Renal pelvis (tissue), 12 donors: Measurements from ENCODE around the gene PTPN7. TPM values are rescaled to one million over a fixed set of nuclear protein-coding genes. Genes with fewer than 3 reads are reported as not detected.
"Not testable (repeated sequence)": the region's sequence is repeated elsewhere in the genome, so short reads cannot be mapped to it uniquely, and the experiment has no call there.

ENCODE experiments used
- DNase-seq: peaks from one replicate; pipeline ENCODE4 v3.0.0-alpha.2; 2013
- long read RNA-seq, 16 experiments: transcript quantifications; one replicate each; lab custom pipeline, GENCODE V29; 2026
- polyA plus RNA-seq, 3 donors: library from polyadenylated mRNA; unstranded; fragments of 120-200 nt; gene quantifications; one replicate each; pipeline ENCODE4 v1.2.1, GENCODE V29; 2013; ENCODE audit not compliant: insufficient read length in 3 of 3

The PTPN7 gene
- 1 to 10 TPM; 1.0 to 2.0 (median 1.3) TPM for polyA plus RNA-seq
- long read RNA-seq, donor 1, result 0 reads
- long read RNA-seq, donor 2, result 0 reads
- long read RNA-seq, donor 3, partial matches to known transcripts, result 0 of 1 reads
- long read RNA-seq, donor 3, other reads (novel, unspliced or antisense), result 0 of 1 reads
- long read RNA-seq, donor 4, result 0 reads
- long read RNA-seq, donor 5, result 0 reads
- long read RNA-seq, donor 6, result 0 reads
- long read RNA-seq, donor 7, result 0 reads
- long read RNA-seq, donor 8, partial matches to known transcripts, result 0 of 1 reads
- long read RNA-seq, donor 8, other reads (novel, unspliced or antisense), result 0 of 1 reads
- long read RNA-seq, donor 9, result 0 reads
- long read RNA-seq, donor 10, result 0 reads
- long read RNA-seq, donor 11, result 0 reads
- long read RNA-seq, donor 12, partial matches to known transcripts, result 0 of 1 reads
- long read RNA-seq, donor 12, other reads (novel, unspliced or antisense), result 0 of 1 reads
- long read RNA-seq, donor 13, result 0 reads
- long read RNA-seq, donor 14, result 0 reads
- long read RNA-seq, donor 15, result 0 reads
- long read RNA-seq, donor 16, result 0 reads

GRCh38 chr1:202160377-202160940 is at the start of gene PTPN7:
PTPN7 (minus strand) TSS chr1:202160602; CDS start chr1:202159402, 1,200 bp downstream.
- DNase-seq, result no peak

- no peak for DNase-seq
Measured at GRCh38 chr1:202208351-202208857, 48.0 kb upstream of the PTPN7 start.

DNA sequence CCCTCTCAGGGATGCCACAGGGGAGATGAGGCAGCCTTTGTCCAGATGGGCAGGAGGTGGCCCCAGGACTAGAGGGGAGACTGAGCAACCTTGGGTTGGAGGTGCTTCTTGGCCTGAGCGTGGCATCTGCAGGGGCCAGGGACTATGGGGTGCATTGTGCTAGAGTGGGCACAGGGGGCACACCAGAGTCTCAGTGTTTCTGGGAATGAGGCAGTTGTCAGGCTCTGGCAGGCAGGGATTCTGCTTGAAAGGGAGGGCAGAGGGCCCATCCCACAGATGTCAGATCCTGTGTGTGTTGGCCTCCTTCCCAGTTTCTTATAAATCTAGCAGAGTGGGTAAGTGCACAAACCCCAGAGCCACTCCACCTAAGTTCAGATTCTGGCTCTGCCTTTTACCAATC is 46.9 kb upstream of the PTPN7 start:
- DNase-seq, result peak; percentile 35

- no peak for DNase-seq
Measured at GRCh38 chr1:202205523-202206190, 45.3 kb upstream of the PTPN7 start.

DNA sequence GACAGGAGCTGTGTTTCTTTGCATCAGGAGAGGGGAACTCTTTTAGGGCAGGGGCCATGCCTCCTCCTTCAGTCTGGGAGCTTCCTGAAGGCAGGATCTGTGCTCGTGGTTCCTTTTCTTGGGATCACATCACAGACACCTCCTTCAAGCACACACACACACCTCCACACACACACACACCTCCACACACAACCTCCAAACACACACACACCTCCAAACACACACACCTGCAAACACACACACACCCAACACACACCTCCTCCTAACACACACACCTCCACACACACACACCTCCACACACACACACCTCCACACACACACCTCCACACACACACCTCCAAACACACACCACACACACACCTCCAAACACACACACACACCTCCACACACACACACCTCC is 43.7 kb upstream of the PTPN7 start:
- no peak for DNase-seq

GRCh38 chr1:202203238-202204039 is 43.0 kb upstream of the PTPN7 start:
- DNase-seq, result no peak

DNA sequence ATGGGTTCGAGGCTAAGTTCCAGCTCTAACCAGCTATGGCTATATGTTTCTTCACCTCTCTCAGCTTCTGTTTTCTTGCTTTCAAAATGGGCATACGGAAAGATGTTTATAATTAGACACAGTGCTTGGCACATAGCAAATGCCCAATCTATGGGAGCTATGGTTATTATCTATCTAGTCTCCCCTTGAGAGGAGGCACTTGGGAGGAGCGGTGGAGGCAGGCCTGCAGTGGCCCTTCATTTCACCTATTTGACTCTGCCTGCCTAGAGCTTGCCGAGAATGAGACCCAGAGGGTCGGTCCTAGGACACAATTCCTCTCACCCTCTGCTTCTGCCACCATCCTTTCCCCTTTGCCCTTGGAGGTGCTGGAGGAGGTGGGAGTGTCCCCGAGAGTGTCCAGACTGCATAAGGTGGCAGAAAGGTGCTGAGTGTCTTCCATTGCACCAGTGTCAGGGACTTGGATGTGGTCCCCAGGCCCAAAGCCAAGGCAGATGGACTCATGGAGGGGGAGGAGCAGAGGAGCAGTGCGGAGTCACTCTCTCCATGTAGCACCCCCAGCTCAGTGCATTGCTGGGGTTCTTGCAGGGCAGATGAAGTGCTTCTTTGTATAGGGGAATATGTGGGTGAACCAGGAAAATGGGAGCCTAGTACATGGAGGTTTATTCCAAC is 42.2 kb upstream of the PTPN7 start:
- DNase-seq, result no peak

DNA sequence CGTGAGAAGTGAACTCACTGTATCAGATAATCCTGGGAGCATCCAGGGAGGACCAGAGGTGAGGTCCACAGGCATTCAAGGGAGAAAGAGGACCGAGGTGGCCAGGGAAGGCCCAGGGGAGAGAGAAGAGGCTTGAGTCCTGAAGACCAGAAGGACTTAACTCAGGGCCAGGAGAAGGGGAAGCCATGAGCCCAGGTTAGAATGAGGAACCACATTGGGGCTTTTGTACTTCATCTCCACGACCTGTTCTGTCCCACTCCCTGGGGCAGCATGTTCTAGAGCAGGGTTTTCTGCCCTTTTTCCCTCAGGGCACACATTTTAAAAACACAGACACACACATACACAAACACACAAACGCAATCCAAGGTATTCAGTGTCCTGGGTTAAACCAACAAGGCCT is 41.6 kb upstream of the PTPN7 start:
- DNase-seq, result no peak

DNA sequence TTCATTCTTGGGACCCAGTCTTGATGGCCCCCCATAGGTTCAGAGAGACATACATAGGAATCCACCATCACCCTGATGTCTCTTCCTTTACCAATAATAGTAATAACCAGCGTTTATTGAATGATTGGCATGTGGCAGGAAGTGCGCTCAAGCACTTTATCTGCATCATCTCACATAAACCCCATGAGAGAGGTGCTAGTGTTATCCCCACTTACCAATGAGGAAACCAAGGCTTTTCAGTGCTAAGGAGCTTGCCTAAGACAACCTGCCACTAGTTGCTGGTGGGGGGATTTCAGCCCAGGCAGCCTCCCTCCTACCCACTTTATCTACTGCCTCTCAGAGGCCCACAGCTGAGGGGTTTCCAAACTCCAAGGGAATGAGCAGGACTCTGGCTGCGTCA is 40.9 kb upstream of the PTPN7 start:
- no peak for DNase-seq

- no peak for DNase-seq
Measured at GRCh38 chr1:202200669-202201068, 40.3 kb upstream of the PTPN7 start.

DNA sequence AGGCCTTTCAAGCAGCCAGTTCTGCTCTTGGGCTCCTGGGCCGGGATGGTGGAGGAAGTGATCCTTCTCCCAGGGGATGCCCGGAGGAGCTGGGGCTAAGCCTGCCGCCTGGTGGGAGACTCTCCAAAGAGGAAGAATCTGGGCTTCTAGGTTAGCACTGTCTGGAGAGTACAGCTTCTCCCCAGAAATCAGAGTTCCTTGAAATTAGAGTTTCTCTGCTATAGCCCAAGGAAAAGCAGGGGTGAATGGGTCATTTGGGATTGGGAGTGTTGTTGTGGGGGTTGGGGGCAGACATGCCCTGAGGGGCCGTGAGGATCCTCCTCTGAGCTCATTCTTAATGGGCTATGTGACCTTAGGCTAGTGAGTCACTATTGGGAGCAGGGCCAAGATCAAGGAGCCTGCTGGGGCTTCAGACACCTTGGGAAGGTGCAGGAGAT is 39.7 kb upstream of the PTPN7 start:
- no peak for DNase-seq

GRCh38 chr1:202199040-202199889 is 38.9 kb upstream of the PTPN7 start:
- no peak for DNase-seq

DNA sequence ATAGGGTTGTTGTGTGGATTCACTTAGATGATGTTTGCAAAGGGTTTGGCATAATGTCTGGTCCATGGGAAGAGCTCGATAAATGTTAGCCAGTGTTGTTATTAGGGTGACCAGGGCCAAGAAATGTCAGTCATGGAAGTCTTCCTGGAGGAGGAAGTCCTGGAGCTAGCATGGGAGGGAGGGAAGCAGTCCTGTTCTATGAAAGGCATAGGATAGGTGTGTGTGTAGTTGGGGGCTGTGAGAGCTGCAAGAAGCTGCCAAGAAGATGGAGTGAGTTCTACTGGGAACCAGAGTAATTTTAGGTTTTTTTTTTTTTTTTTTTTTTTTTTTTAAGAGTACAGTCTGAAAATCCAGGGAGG is 37.9 kb upstream of the PTPN7 start:
- no peak for DNase-seq

DNA sequence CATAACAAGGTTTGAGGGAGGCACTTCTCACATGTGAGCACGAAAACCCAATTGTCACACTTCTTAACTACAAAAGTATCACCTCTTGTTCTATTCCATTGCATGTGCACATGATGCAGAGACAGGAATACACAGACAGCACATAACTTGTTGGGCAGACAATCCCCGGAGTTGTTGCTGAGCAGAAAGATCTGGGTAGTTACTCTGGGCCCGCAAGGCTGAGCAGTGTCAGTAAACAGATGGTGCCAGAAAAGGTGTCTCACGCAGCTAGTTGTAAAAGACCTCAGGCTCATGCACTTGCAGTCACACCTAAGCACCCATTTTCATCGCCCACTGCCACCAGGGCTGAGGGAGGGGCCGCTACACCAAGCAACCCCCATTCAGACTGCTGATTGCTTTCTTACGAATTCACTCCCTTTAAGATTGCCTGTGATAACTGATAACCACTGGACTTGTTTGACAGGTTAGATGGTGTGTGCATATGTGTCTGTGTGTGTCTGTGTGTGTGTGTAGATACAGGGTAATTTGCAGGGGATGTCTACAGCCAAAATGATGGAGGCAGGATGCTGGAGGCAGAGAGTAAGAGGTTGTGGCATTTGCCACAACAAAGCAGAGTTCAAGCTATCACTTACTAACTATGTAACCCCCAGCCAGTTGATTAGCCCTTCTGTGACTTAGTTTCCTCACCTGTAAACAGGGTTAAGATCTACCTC is 37.4 kb upstream of the PTPN7 start:
- DNase-seq, result no peak

- no peak for DNase-seq
Measured at GRCh38 chr1:202194328-202194648, 33.9 kb upstream of the PTPN7 start.

GRCh38 chr1:202193614-202194327 is 33.4 kb upstream of the PTPN7 start, which contains the start of gene LGR6:
LGR6 (plus strand) TSS chr1:202193799; CDS start chr1:202193990, 191 bp downstream.
- no peak for DNase-seq

GRCh38 chr1:202192770-202193613 is 32.6 kb upstream of the PTPN7 start:
- DNase-seq, result peak; percentile 41

DNA sequence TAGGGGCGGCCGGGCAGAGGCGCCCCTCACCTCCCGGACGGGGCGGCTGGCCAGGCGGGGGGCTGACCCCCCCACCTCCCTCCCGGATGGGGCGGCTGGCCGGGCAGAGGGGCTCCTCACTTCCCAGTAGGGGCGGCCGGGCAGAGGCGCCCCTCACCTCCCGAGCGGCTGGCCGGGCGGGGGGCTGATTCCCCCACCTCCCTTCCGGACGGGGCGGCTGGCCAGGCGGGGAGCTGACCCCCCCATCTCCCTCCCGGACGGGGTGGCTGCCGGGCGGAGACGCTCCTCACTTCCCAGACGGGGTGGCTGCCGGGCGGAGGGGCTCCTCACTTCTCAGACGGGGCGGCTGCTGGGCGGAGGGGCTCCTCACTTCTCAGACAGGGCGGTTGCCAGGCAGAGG is 31.0 kb upstream of the PTPN7 start:
- not testable (repeated sequence) for DNase-seq
